Ecto neural progenitor cell (in vitro differentiated cells): ENCODE data around the gene ELF5.

ENCODE experiments used
- DNase-seq: peaks from one replicate; pipeline ENCODE4 v3.0.0-alpha.2; 2018; ENCODE audit warnings: low spot score

The ELF5 gene

DNA sequence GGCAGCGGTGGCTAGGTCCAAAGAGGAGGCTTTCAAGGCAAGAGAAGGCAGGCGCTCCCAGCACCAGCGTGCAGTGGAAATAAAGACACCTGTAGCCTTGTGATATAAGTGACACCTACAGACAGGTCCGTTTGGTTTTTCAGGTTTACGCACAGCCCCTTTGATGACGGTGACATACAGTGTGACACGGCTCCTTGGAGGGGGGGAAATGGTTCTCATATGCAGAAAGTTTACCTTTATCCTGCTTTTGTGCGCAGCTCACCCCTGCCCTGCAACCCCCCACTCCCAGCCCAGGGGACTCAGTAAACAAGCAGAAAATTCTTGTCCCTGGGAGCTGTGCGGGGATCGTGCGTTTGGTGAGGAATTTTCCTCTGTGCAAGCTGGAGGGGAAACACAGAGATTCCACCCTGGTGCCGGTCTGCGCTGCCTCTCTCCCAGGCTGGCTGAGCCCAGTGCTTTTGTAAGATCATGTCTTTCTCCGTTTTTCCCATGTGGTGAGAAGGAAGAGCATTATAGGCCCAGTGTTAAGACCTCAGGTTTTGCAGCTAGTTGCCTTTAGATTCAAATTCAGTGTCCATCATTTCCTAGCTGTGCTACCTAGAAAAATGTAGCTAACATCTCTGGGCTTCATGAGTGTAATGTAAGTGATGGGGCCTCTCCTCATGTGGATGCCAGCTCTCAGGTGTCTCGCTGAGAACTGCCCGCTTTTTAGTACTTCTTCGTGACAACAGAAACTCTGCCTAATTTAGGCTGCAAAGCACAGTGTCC lies at the start of gene ELF5:
TSS of gene ELF5 (minus strand) at position 113 of the 768 bp plus-strand sequence. CDS start 8,045 bp downstream, outside the sequence.
- DNase-seq = no peak

DNA sequence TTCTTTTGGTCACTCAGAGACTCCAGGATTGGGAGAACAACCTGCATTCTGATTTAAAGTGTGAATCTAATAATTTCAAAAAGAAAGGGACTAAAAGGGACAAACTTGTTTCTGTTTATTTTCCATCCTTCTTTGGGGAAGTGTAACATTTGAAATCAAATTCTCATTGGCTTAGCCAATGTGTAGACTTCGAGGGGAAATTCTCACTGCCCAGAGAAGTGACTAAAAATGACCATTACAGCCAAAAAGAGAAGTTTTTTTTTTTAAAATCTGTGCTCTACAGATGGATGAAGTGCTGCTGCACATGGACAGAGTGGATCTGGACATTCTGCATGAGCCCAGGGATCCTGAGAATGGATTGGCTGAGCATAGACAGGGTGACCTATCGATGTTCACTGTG lies 49.4 kb upstream of the ELF5 start:
- no peak for DNase-seq

DNA sequence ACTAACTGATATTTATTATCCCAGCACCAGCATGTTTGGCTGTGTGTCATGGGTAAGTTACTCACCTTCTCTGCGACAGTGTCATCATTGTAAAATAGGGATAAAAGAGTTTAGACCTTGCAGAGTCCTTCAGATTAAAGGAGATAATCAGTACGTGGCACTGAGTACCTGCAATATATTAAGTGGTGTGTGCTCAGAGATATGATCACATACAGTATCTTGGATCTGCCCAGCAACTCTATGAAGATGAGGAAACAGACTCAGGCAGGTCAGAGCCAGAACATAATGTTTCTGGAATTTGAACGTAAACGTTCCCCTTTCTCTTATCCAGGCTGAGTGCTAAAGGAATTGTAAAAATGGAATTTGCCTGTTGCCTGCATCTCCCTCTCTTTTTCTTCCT lies 46.9 kb upstream of the ELF5 start:
- no peak for DNase-seq

DNA sequence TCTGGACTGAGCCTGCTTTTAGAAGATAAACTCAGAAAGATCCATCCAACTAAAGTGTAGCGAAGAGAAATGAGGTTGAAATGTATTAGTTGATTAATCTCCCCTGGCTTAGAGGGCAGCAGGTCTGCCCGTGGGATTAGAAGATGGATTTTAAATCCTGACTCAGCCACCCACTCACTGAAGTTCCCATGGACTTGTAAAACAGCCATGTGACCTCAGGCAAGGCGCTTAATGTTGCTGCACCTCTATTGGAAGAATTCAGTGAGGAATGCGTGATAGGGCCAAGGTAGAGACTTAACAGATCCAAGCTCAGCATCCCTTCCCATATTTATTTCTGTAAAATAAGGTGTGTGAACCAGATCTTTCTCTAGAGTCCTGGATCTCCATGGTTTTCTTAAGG lies 45.1 kb upstream of the ELF5 start:
- no peak for DNase-seq

DNA sequence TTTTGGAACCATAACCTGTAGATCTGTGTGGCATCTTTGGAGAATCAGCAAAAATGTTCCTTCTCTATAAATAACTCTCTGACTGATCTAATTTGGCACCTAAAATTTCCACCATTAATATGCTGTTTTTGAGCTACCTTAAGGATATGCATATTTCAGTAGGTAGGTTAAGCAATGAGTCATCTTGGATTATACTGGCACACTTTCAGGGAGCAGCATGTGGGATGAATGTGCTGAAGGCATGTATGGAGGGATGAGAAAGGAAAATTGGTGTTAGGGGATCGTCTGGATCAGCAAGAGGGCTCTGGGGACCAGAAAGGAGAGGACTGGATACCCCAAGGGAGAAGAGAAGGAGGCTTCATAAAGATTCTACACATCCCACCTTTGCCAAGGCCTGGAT lies 44.6 kb upstream of the ELF5 start:
- no peak for DNase-seq

DNA sequence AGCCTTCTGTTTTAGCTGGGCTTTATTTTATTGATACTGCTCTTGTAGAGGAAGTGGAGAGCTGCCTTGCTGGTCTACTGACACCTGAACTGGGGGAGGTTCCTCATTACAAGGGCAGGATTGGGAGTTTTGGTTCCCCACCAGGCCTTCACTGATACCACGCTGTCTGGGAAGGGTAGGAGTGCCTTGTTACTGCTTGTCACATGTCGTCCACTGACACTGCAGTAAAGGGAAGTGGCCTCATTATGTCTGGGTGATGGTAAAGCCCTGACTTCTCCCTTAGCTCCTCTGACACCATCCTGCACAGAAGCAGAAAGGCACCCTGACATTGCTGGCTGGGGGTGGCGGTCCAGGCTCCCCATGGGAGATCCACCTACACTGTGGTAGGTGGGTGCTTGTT lies 38.7 kb upstream of the ELF5 start:
- no peak for DNase-seq

DNA sequence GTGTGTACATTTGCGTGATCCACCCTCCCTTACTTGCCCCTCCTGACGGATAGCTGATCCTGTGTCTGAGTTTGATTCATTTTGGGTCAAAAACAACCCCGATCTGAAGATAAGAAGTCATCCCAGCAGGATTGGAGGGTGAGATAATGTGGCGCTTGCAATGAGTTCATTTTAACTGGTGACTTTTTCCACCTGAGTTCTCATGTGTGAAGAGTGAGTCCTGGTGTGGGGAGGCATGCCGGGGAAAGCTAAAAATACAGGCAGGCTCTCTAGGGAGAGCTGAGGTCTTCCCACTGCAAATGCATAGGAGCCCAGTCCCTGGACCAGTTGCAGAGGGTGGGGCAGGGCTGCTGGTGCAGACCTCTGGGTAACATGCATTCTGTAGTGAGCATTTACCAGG lies 35.7 kb upstream of the ELF5 start:
- no peak for DNase-seq

DNA sequence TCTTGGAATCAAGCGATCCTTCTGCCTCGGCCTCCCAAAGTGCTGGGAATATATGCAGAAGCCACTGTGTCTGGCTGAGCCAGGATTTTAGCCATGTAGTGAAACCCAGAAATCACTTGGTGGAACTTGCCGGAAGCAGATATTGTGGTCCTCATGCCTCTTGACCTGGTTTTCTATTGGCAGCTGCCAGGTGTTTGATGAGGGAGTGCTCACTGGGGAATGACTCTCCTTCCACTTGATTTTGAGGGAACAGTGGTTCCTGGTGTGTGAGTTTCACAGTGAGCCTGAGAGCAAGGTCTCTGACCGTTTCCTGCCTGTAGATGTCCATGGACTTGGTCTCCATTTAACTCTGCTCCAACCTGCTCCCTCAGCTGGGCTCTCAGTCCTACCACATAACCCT lies 34.7 kb upstream of the ELF5 start:
- DNase-seq = no peak

DNA sequence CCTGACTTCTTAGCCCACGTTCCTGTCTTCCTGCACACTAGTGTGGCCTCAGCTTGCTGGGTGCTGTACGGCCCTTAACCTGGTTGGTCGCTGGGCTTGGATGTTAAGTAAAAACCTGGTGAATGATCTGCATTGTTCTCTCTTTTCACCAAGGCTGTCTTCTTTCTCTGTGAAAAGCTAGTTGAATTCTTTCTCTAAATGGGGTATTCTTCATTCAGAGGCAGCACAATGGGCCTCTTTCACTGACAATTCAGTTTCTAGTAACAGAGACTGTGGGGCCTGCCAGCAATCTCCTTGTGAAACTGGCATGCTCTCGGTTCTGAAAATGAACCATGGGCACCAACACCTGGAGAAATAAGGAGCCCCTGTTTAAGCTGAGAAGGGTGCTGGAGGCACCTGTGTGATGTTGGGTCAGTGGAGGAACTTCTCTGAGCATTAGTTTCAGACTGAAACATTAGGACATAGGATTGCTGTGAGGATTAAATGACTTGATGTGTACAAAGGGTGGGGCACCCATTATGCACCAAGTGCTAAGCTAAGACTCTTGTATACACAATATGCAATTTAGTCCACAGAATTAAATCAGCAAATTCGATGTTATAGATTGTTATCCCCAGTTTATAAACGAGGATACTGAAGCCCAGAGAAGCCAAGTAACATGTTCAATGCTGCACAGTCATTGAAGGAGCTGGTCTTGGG lies 33.1 kb upstream of the ELF5 start:
- no peak for DNase-seq

DNA sequence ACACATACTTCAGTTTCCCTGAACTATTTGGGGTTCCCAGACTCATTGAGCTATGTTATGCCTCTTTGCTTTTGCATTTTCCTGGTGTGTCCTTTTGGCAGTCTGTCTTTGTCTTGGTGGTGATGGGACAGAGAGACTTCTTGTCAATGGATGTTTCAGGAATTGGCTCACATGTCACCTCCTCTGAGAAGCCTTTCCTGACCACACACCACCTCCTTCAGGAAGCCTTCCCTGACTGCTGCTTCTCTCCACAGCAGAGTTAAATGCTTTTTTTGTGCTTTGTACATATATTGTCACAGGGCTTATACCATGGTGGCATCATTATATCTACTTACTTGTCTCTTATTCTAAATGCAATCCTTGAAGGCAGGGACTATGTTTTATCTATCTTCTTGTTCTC lies 28.5 kb upstream of the ELF5 start:
- no peak for DNase-seq

DNA sequence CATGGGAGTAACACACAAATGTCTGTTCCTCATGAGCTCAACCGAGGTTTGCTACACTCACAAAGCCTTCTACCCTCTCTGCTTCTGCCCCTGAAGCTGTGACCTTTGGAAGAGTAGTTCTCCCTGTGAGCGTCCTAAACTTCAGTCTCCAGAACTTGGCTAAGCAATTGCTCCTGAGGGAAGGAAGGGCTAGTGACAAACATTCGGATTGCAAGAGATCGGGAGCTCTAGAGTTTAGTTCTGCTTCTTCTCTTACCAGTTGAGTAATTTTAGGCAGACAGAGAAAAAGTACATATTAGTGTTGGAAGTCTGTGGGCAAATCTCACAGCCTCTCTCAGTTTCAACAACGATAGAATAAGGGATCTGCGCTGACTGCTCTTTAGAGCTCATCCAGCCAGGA lies 27.3 kb upstream of the ELF5 start:
- DNase-seq = no peak

DNA sequence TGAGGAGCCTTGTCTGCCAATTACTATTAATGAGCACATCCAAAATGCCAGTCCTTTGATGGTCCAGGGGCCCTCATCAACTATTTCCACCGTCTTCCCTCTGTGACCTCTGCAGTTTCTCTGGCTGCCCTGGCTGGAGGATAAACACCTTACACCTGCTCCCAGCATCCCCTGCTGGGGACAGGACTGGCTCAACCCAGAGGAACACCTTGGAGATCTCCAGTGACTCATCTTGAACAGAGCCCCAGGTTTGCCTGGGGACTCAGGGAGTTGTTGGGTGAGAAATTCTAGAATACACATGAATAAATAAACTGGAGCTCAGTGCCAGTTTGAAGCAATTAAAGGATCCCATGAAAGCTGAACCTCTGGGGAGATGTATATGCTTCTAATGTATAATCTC lies 24.0 kb upstream of the ELF5 start:
- DNase-seq = no peak

DNA sequence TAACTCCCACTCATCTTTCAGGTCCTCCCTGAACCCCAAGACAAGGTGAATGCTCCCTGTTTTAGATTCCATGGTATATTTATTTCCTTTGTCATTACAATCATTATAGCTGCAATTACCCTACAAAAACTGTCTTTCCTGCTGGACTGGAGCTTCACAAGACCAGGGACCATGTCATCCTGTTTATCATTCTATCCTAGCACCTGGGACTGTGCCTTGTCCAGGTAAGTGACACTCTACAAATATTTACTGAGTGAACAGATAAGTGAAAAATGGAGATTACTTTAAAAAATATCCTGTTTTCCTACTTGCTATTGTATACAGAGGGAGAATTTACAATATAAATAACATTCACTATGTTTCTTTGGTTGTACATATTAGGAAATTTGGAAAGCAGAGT lies 22.5 kb upstream of the ELF5 start:
- DNase-seq = no peak

DNA sequence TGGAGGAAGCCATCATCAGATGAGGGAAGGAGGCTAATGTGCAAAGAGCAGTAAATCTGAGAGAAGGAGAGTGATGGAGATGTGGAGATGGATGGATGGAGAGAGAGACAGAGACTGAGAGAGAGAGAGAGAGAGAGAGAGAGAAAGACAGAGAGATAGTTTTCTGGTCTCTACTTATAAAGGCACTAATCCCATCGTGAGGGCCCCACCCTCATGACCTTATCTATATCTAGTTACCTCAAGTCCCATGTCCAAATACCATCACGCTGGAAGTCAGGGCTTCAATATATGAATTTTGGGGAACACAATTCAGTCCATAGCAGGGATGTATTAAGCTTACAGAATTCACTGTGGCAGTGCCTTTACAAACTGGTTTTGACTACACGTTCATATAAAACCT lies 21.2 kb upstream of the ELF5 start:
- DNase-seq = no peak

DNA sequence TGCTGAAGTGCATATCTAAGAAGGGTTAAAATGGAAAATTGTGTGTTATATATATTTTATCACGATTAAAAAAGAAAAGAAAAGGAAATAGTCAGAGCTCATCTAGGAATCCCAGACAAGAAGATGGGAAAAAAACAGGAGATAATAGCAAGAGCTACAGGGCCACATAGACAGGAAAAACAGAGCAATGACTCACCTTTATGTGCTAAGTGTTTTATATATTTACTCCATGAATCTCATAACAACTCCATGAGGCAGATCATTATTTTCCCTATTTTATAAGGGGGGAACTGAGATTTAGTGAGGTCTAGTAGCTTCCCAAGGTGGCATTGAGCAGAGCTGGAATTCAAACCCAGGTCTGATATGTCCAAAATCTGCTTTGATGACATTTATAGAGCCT lies 18.1 kb upstream of the ELF5 start:
- no peak for DNase-seq

DNA sequence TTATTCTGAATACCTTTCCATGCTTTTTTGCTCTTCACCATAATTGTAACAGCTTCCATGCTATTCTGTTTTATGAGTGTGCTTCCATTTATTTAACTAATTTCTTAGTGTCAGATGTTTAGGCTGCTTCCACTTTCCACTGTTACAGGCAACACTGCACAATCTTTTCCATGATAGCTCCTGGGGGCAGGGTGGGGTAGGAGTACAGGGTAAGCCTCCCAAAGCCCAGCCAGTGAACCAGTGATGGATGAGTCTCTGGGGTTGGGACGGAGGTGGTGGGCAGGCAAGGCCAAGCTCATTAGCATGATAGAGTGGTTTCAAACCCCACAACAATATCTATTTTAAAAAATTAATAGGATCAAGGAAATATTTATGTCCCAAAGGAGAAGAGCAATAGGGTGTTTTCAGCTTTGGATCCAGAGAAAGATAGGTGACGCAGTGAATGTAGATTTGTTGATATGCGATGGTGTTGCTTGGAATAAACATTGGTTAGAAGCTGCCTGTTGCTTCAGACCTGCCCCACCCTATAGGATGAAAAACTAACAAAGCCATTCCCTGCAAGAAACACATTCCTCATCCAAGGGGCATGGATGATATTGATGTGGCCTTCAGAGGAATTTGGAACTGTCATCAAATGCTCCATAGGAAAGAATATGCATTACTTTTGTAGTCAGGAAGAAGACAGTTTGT lies 17.1 kb upstream of the ELF5 start:
- no peak for DNase-seq

DNA sequence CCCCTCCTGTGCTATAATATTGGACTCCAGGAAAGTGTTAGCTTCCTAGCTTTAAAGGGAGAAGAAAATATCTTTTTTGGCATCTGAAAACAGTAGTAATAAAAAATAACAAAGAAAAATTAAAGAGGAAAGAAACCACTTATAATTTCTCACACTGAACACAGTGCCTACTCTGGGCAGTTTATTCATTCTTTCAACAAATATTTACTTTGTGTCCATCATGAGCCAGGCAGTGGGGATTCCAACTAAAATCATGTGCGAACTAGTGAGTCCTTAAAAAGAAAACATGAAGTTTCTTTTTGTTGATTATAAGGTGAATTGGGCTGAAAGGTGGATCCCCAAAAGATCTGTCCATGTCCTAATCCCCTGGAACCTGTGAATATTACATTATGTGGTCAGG lies 16.0 kb upstream of the ELF5 start:
- no peak for DNase-seq

DNA sequence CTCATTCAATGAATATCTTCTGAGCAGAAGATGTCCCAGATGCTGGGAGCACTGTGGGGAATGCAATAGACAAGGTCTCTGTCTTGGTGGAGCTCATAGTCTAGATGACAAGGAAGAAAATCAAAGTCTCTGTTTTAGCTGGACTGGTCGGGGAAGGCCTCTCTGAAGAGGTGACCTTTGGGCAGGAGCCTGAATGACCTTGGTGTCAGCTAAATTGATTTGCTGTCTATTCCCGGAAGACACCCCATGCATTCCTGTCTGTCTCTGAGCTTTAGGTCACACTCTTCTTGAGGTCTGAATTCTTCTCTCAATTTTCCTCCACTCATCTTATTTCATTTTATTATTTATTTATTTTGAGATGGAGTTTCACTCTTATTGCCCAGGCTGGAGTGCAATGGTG lies 14.5 kb upstream of the ELF5 start:
- DNase-seq = no peak

DNA sequence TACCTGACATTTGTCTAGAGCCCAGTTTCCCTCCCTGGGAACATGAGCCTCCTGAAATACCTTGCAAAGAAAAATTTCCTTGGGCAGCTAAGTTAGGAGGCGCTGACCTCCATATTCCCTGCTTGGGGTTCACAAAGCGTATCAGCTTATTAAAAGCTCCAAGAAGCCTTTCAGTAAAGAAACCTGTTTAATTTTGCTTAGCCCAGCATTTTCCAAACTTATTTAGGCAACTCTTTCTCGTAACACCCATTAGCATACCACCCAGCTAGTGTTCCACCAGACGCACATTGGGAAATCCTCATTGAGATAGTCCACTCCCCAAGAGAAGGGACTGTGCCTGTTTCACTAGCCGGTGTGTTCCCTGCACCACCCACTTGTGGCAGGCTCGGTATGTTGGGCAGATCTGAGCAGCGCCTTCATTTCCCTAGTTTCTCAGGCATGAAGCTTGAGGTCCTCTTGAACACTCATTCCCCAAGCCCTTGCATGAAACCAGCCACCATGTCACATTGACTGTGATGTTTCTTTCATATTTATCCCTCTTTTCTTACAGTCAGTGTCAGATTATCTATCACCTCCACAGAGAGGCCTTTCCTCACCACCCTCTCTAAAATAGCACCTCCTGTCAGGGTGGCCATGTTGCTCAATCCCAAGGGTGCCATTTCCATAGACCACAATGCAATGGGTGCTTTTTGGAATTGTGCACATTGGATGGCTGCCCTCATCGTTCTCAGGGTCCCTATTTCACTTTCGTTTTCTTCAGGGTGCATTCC lies 12.5 kb upstream of the ELF5 start:
- DNase-seq = no peak

DNA sequence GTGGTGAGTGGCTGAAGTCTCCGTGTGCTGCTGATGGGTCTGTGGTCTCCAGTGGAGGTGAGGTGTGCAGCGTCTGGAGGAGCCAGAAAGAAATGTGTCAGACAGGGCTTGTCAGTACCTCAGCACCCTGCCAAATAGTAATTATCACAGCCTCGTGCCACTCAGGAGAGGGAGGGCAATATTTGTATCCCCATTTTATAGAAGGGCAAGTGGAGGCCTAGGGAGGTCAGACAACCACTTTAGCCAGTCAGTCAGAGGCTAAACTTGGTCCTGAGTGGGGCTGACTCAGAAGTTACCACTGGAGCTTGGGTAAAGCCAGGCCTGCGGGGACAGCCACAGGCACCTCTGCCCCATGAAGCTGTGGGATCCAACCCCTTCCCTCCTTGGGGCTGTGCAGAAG lies 11.5 kb upstream of the ELF5 start:
- DNase-seq = no peak

DNA sequence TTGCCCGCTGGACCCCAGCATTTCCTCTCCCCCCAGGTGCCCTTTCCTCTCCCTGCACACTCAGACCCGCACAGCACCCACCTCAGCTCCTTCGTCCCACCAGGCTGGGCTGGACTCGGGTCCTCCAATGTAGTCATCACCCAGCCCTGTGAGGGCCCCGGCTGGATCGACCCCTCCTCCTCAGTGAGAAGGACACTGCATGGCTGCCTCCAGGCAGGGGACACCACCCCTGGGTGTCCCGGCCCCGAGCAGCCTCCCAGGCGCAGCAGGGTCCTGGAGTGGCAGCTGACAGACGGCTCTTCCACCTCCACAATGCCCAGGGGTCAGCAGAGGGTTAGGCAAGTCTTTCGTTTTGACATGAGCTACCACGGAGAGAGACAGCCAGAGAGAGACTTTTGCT lies 11.1 kb upstream of the ELF5 start:
- no peak for DNase-seq

DNA sequence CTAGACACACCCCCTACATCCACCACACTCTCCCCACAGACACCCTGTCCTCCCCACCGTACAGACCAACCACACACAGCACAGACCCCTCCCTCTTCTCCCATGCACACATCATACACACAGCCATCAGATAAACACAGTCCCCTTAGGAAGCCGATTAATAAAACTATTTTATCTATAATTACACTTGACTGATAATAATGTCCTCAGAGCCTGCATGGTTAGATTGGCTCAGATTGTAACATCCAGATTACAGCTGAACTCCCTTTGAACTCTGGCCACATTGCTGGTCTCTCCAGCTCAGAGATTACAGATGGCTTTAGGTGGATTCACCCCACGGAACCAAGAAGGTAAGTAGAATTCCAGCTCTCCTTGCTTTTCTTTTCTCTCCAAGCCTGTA lies 9.5 kb upstream of the ELF5 start:
- no peak for DNase-seq

DNA sequence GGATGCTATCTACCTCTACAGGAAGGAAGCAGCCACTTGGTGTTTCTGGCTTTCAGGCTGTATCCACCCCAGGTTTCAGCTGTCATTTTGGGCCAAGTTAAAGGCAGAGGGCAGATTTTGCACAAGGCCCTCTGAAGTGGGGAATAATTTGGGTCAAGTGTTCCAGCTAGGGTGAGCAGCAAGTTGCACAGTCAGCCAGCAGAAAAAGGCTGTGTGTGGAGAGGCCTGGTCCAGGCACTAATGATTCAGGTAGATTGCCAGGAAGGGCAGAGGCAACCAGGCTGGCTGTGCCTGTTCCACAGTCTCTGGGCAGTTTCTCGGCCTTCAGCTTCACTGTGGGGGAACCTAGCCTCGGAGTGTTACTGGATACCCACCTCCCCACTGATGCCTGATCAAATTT lies 8.6 kb upstream of the ELF5 start:
- no peak for DNase-seq
